ENCODE data around the gene CDH8.
A peak's percentile ranks its signal among the peaks of the same experiment; 100 is the strongest.

The CDH8 gene

DNA sequence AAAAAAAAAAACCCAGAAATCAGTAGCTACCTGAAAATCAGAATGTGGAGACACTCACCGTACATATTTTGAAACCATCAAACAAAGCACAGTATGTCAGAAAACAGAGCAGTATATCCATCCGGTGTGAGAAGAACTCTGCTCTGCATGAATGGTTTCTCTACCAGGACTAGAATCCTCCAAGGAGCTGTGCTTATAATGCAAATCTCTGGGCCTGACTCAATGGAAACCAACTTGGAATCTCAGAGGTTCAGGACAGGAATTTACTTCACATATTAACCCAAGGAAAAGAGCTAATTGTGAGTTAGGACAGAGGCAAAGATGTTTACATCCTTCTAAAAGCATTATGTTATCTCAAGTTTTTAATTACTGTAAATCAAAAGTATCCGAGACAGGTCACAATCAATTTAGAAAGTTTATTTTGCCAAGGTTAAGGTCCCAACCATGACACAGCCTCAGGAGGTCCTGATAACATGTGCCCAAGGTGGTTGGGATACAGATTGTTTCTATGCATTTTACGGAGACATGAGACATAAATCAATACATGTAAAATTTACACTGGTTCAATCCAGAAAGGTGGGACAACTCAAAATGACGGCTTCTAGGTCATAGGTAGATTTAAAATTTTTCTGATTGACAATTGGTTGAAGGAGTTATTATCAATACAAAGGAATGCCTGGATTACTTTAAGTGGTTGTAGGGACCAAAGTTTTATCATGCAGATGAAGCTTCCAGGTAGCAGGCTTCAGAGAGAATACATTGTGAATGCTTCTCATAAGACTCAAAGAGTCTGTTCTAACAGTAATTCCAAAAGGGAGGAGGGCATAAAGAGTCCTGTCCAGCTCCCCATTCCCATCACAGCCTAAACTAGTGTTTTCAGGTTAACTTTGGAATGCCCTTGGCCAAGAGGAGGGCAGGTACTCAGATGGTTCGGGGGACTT lies 164.1 kb downstream of the CDH8 start:
- H3K4me3 ChIP-seq (ENCODE audit: control insufficient read depth, low read depth, low read length): no peak overlapping the region
- no peak for TF ChIP-seq CTCF (IDR thresholded peaks at IDR 0.05; ENCODE audit: control insufficient read depth, insufficient read depth, low read depth, low read length, missing control alignments)
- no peak for DNase-seq (ENCODE audit: low read depth)

DNA sequence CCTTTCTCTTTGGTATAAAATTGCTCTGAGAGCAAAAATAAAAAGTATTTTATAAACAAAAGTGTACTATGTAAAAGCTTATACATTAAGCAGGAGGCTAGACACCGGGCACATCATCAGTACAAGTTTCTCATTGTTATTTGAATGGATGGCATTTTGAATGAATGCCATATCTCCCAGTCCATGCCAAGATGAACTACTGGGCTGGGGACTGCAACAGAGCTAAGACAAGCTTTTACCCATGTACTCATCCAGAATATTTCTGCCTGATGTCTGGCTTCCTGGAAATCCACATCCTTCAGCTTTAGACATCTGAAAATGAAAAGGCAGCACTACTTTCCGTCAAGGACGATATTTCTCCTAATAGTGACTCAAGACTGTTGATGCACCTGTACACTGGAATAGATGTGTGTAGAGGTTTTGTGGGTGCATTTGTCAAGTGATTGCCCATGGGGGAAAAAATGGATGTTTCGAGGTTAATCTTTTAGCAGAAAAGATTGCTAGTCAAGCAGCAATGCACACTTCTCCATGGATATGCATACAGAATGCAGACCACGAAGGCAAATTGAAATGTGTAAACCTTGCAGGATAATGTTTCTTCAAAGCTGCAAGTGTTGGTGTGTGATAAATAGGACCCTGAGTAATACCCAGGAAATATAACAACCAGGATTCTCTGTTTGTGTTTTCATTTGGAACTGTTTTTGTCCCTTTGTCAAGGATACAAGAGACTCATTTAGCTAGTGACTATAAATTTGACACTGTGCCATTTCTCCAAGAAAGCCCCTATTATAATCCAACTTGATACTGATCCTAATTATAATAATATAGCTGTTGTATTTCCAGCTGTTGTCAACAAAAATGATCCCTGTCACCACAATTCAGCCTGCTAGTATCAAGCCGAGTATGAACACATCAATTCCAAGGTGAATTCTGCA lies 173.8 kb downstream of the CDH8 start:
- no peak for TF ChIP-seq CTCF (IDR thresholded peaks at IDR 0.05; ENCODE audit: control insufficient read depth, insufficient read depth, low read depth, low read length, missing control alignments)
- H3K4me3 ChIP-seq (ENCODE audit: control insufficient read depth, low read depth, low read length): no peak overlapping the region
- no peak for DNase-seq (ENCODE audit: low read depth)

DNA sequence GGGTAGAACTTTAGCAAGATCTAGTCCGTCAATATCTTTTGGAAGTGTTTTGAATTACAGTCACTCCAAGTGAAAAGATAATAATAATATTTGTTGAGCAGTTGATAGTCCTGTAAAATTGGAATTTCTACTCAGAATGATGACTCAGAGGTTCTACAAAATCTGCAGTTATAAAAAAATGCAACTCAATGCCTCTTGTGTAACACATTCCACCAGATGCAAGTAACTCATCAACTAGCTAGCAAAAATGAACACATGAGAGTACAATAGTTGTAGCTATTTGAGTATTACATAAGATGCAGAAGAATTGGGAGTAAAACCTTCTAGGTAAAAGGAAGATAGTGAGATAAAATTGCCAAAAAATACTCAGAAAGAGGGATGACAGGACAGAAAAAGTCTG lies 177.2 kb downstream of the CDH8 start:
- peak; percentile 0 for DNase-seq (ENCODE audit: low read depth)
- TF ChIP-seq CTCF (IDR thresholded peaks at IDR 0.05; ENCODE audit: control insufficient read depth, insufficient read depth, low read depth, low read length, missing control alignments): no peak
- no peak overlapping the region for H3K4me3 ChIP-seq (ENCODE audit: control insufficient read depth, low read depth, low read length)

DNA sequence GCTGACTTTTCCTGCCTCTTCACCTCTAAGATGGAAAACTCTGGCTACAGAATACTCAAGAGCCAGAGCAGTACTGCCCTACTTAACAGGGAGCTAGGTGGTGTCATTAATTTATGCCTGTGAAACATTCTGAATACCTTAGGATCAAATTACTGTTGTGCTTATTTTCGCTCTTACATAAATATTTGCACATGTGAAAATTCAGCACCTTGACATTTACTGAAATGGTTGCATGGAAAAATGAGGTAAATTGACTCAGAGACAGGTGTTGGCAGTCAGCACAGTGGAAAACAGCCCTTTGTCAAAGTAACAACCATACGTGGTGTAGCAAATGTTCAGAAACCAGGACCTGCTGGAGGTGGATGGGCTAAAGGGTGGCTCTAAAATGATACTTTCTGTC lies 193.6 kb downstream of the CDH8 start:
- DNase-seq (ENCODE audit: low read depth): no peak
- no peak overlapping the region for H3K4me3 ChIP-seq (ENCODE audit: control insufficient read depth, low read depth, low read length)
- TF ChIP-seq CTCF (IDR thresholded peaks at IDR 0.05; ENCODE audit: control insufficient read depth, insufficient read depth, low read depth, low read length, missing control alignments): no peak

GRCh38 chr16:61836804-61837393 lies 199.3 kb downstream of the CDH8 start:
- no peak overlapping the region for H3K4me3 ChIP-seq (ENCODE audit: control insufficient read depth, low read depth, low read length)
- TF ChIP-seq CTCF (IDR thresholded peaks at IDR 0.05; ENCODE audit: control insufficient read depth, insufficient read depth, low read depth, low read length, missing control alignments): no peak
- DNase-seq (ENCODE audit: low read depth): no peak

- no peak for TF ChIP-seq CTCF (IDR thresholded peaks at IDR 0.05; ENCODE audit: control insufficient read depth, insufficient read depth, low read depth, low read length, missing control alignments)
- DNase-seq (ENCODE audit: low read depth): no peak
- no peak overlapping the region for H3K4me3 ChIP-seq (ENCODE audit: control insufficient read depth, low read depth, low read length)
Observed at GRCh38 chr16:61834082-61834481, 202.2 kb downstream of the CDH8 start.

All from AG09309 (cell line).